Iris pigment epithelial cell (primary cell): ENCODE measurements around the gene HMGA1.
"Not testable (repeated sequence)": the region's sequence is repeated elsewhere in the genome, so short reads cannot be mapped to it uniquely, and the experiment has no call there.

Experiments
- DNase-seq: peaks from one replicate; pipeline ENCODE4 v3.0.0-alpha.2; 2011; ENCODE audit warnings: low read depth

HMGA1 gene

GRCh38 chr6:34260576-34261267, 24.0 kb downstream of the HMGA1 start:
- DNase-seq: no peak

- not testable (repeated sequence) for DNase-seq
Observed at GRCh38 chr6:34263484-34263883, 26.8 kb downstream of the HMGA1 start.

GRCh38 chr6:34267746-34268145, 31.1 kb downstream of the HMGA1 start:
- no peak for DNase-seq

- not testable (repeated sequence) for DNase-seq
Observed at GRCh38 chr6:34269132-34269531, 32.5 kb downstream of the HMGA1 start.

DNA sequence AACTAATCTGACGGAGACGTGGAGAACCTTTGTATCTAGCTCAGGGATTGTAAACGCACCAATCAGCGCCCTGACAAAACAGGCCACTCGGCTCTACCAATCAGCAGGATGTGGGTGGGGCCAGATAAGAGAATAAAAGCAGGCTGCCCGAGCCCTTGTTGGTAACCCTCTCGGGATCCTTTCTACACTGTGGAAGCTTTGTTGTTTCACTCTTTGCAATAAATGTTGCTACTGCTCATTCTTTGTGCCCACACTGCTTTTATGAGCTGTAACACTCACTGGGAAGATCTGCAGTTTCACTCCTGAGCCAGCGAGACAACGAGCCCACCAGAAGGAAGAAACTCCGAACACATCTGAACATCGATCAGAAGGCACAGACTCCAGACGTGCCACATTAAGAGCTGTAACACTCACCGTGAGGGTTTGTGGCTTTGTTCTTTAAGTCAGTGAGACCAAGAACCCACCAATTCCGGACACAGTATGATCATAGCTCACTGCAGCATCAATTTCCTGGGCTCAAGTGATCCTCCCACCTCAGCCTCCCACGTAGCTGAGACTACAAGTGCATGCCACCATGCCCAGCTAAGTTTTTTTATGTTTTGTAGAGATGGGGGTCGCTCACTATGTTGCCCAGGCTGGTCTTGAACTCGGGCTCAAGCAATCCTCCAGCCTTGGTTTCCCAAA, 33.1 kb downstream of the HMGA1 start:
- not testable (repeated sequence) for DNase-seq

- no peak for DNase-seq
Observed at GRCh38 chr6:34272013-34272926, 35.6 kb downstream of the HMGA1 start.

- peak; percentile 68 for DNase-seq
Observed at GRCh38 chr6:34273242-34273805, 36.7 kb downstream of the HMGA1 start.

DNA sequence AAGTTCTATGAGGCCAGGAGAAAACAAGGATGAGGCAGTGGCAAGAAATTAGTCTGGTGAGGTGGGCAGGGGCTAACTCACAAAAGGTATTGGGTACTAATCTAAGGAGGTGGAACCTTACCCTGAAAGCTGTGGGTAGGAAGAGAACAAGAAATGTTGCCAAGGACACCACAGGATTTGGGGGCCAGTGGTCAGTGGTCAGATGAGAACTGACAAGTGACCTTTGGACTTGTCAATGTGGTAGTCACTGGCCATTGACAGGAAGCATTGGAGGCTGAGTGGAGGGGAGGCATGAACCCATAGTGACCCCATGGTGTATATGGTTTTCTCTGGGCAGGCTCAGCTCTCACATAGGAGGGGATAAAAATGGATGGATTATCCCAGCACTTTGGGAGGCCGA, 37.5 kb downstream of the HMGA1 start:
- no peak for DNase-seq

DNA sequence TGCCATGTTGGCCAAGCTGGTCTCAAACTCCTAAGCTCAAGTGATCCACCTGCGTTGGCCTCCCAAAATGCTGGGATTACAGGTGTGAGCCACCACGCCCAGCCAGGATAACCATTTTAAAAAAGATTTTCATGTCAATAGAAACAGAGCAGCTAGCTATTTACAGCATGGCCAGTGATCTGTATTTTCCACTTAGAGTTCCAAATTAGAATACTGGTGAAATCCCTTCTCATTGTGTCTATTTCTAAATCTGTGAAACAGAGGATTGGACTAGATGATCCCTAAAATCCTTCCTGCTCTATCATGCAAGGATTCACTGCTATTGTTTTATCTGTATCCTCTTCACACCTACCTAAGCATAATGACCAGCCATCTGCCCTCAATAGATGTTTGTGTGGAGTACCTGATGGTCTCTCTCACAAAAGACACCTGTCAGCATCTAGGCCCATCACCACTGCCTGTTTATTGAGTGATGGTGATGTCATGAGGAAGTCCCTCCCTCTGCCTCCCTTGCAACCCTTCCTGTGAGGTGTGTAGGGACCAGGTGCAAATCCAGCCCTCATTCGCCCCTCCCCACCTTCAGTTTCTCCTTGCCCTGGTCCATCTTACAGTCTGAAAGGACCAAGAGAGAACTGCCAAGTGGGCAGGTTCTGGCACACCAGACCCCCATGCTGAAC, 38.6 kb downstream of the HMGA1 start:
- no peak for DNase-seq

- DNase-seq: no peak
Observed at GRCh38 chr6:34276191-34276590, 39.5 kb downstream of the HMGA1 start.

DNA sequence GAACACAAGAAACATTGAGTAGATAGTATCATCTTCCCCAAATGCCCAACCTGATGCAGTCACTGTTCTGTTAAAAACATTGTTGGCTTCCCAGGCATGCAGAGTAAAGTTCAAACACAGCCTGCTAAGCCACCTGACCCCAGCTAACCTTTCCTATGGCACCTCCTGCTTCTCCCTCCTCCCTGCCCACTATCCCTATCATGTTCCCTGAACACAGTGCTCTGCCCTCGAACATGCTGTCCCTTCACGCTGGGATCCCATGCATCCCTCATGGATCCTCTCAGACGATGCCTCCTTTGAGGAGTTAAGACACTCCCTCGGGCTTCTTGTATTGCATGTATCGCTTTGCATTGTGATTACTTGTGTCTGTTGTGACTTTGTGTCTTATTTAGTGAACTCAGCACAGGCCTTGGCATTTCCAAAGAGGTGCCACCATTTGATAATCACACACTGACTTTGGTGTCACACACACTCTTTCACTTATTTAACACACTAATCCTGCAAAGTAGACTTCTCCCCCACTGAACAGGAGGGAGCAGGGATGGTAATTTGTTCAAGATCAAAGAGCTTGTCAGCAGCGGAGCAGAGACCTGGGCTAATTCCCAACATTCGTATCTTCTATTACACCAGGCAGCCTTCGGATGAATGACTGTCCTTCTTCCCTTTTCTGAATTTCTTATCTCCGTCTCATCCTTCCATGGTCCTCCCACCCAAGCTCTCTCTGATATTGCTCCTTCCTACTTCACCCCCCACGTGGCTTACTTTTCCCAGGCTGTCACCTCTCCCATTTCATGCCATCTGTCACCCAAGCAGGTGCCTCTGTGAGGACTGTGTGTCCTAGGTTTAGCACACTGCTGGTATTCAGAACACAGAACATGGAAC, 40.4 kb downstream of the HMGA1 start:
- no peak for DNase-seq

GRCh38 chr6:34277763-34278112, 41.1 kb downstream of the HMGA1 start:
- DNase-seq: no peak

- DNase-seq: no peak
Observed at GRCh38 chr6:34278833-34279232, 42.2 kb downstream of the HMGA1 start.

DNA sequence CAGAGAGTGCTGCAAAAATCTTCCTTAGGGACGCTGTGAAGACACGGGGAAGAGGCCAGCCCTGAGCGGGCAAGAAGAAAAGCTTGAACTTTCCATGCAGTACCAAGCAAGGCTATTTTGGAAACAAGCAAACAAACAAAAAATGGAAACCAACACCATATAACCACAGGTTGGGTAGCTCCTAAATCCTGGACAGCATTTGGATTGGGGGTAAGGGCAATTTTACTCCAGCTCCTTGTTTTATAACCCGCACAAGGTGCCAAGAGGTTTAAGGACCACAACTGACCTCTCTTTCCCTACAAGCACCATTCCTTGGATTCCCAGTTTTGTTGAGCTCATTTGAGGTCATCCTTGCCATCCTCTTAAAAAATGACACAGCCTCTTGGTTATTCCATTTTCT, 43.5 kb downstream of the HMGA1 start:
- DNase-seq: no peak

DNA sequence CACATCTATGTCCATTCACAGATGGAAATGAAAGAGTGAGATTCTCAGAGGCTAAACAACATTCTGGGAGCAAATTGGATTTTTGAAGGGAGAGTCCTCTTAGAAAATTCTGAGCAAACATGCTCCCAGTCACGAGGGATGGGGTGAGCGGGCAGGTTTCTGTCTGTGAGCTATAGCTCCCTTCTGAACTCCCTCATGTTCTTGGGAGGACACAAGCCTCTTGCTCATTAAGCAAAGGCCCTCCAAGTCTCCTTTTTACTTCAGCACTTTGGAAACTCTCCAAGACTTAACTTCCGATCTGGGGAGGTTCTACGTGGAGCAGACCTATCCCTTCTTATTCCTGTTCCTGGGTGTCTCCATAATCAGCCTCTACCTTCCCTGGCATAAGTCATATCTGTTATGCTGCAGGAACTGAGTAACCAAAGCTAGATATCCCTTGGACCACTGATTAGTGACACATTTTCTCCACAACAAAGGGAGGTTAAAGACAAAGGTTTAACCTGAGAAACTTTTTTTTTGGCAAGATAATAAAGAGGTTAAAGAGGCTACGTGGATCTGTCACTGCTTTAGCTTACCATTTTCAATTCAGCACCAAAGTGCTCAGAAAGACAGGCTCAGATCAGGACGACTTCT, 45.1 kb downstream of the HMGA1 start:
- DNase-seq: no peak

- DNase-seq: peak; percentile 89
Observed at GRCh38 chr6:34284563-34285447, 48.1 kb downstream of the HMGA1 start.

DNA sequence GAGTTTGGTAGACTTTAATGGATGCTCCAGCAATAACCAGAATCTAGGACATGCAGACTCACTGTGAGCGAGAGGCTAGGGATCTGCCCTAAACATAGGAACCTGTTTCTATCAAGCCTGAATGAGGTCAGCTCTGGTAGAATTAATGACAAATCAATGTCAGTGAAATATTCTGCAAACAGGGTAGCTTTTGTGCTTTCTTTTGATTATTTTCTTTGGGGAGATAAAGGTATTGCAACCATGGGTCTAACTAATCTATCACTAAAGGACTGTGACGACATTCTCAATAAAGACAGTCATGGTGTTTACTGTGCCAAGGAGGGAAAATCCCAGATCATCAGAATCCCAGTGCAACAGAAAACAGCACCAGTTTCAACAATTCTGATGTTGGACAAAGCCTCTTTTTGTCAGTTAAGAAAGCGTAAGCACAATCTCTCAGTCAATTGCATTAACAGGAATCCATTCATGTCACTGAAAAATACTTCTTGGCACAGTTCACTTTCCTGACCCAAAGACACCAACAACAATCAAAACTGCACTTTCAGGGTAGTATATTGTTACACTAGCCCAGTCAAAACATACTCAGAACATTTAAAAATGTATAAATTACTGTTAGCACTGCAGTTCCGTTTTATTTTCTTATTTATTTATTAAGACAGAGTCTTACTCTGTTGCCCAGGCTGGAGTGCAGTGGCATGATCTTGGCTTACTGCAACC, 48.9 kb downstream of the HMGA1 start:
- DNase-seq: no peak

DNA sequence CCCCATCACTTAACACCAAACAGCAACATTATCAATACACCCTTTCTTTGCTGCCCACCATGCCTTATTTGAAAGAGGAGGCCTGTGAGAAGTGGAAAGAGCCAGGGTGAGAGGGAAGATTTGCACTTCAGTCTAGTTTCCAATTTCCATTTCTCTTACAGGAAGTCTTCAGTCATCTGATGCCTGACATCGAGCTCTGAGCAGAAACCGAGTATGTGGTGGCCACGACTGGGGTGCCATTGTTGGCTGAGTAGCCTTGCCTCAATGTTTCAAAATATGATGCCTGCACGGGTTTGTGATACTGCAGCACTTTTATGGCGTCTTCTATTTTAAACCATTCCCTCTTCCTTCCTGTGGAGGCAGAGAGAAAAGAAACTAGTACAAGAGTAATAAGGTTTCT, 51.9 kb downstream of the HMGA1 start:
- no peak for DNase-seq

GRCh38 chr6:34289137-34289536, 52.5 kb downstream of the HMGA1 start:
- DNase-seq: no peak
